ENCODE results near the gene TREH. TPM values are rescaled to one million over a fixed set of nuclear protein-coding genes. Genes with fewer than 3 reads are reported as not detected.
A peak's percentile ranks its signal among the peaks of the same experiment; 100 is the strongest.

TREH gene
- total RNA-seq, 3 donors from 2014 or later = not detected

DNA sequence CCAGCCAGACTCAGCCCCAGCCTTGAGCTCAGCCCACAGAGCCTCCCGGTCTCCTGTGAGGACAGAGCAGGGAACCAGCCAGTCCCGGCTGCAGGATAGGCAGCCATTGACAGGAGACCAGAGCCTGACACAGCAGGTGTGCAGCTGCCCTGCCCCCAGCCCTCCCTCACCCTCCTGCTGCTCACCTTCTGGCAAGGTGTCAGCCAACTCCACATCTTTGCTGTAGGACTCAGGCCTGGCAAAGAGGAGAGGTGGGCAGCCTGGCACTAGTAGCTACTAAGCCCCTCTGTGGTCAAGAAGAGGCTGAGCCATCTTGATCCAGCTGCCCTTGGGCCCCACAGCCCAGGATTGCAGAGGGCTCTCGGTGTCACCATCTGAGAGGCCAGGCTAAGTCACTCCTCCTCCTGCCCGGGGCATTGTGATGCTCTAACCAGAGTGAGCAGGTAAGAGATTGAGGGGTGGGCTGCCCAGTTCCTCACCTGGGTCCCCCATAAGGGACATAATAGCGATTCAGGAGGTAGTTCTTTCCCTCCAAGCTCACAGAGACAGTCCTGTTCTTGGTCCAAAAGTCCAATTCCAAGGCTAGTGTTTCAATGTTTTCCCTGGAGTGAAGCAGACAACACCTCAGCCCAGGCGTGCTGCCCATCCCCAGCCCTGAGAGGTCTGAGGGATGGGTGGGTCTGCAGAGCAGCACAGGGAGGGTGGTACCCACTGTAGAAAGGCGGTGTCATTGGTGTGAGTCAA lies 18.6 kb downstream of the TREH start:
- intact Hi-C loops (cut with DNase I; ENCODE audit: low total_unique reads) = loop anchor here (1.0 kb wide), 1 partner anchor 48 kb away; no protein-coding TSS in a partner anchor
- no peaks in the 10 kb centered on the region for H3K36me3 ChIP-seq
- no peak overlapping the region for H3K4me3 ChIP-seq
- no peak overlapping the region for H3K27ac ChIP-seq
- TF ChIP-seq POLR2A (IDR thresholded peaks at IDR 0.05) = no peak
- H3K4me1 ChIP-seq = peaks cover 4 to 7% of the 10 kb centered on the region in 2 donors
- DNase-seq (ENCODE audit: low spot score in 2 of 2) = no peak
- H3K27me3 ChIP-seq = no peaks in the 10 kb centered on the region
- H3K9me3 ChIP-seq = no peaks in the 10 kb centered on the region

DNA sequence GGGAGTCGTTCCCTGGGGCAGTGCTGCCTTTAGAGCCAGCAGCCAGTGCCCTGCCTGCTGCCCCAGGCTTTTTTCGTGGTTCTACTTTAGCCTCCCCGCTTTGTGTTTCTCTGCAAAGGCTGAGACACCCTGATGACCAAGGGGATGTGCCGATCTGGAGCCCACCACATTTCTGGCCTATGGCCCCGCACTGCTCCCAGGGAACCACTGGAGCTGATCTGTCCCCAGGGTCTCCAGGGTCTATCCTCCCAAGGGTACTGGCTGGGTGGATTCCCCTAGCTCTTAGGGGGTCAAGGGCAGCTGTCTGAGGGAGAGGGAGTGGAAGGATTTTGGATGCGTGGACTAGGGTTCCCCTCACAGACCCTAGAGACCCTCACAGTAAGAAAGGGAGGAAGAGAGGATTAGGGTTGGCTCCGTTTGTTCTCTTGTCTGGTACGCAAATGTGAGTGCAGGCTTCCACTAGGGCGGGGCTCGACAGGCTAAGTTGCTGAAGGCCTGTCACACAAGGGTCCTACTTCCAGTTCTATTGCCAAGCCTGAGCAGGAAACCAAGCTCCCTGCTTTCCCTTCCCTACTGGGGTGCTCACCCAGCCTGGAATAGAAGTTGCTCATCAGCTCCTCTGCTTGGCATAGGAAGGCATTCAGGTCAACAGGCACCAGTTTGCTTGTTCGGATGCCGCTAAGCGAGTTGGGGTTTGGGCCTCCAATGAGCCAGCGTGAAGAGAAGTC lies 19.3 kb downstream of the TREH start:
- intact Hi-C loops (cut with DNase I; ENCODE audit: low total_unique reads) = no loop called here
- H3K4me1 ChIP-seq = peaks cover 4 to 7% of the 10 kb centered on the region in 2 donors
- no peak overlapping the region for H3K27ac ChIP-seq
- TF ChIP-seq POLR2A (IDR thresholded peaks at IDR 0.05) (no peak), POLR2AphosphoS5 (IDR thresholded peaks at IDR 0.05) (no peak)
- TF ChIP-seq, protein P1, sequence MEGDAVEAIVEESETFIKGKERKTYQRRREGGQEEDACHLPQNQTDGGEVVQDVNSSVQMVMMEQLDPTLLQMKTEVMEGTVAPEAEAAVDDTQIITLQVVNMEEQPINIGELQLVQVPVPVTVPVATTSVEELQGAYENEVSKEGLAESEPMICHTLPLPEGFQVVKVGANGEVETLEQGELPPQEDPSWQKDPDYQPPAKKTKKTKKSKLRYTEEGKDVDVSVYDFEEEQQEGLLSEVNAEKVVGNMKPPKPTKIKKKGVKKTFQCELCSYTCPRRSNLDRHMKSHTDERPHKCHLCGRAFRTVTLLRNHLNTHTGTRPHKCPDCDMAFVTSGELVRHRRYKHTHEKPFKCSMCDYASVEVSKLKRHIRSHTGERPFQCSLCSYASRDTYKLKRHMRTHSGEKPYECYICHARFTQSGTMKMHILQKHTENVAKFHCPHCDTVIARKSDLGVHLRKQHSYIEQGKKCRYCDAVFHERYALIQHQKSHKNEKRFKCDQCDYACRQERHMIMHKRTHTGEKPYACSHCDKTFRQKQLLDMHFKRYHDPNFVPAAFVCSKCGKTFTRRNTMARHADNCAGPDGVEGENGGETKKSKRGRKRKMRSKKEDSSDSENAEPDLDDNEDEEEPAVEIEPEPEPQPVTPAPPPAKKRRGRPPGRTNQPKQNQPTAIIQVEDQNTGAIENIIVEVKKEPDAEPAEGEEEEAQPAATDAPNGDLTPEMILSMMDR (IDR thresholded peaks at IDR 0.05) = no peak
- DNase-seq (ENCODE audit: low spot score in 2 of 2) = no peak
- no peaks in the 10 kb centered on the region for H3K27me3 ChIP-seq
- no peaks in the 10 kb centered on the region for H3K36me3 ChIP-seq
- peak overlapping the region in 1 of 3 donors; percentile 37 for H3K4me3 ChIP-seq
- H3K9me3 ChIP-seq = no peaks in the 10 kb centered on the region

DNA sequence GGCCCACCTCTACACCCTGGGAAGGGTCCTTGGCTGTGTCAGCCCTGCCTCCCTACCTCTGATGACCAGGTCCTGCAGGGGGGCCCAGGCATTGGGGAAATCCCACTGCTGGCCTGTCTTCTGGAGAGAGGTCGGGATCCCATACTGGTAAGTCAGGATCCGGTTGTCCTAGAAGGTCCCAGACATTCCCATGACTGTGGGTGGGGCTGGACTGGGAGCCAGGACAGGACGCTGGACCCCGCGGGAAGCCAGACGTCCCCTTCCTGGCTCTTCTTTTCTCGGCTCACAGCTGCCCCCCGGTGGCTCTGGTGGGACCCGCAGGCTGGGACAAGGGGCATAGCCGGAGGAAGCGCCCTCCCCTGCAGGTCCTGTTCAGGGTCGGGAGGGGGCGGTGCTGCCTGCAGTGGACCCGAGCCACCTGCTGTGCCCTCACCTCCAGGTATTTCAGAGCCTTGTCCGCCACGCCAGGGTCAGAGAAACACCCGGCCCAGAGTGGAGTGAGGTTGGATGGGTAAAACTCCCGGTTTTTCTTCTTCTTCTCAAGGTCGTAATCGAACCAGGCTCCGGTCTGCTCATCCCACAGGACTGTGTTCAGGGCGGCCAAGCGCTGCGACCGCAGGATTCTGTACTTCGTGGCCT lies 20.0 kb downstream of the TREH start:
- no peaks in the 10 kb centered on the region for H3K27me3 ChIP-seq
- intact Hi-C loops (cut with DNase I; ENCODE audit: low total_unique reads) = no loop called here
- TF ChIP-seq, protein P1 (IDR thresholded peaks at IDR 0.05) = peak; percentile 85 to 96 (median 91)
- TF ChIP-seq POLR2A (IDR thresholded peaks at IDR 0.05) (no peak), POLR2AphosphoS5 (IDR thresholded peaks at IDR 0.05) (peak in 2 of 3 donors; percentile 27 to 48)
- H3K4me1 ChIP-seq = peaks cover 4 to 7% of the 10 kb centered on the region in 2 donors
- peak overlapping the region in 1 of 3 donors; percentile 37 for H3K4me3 ChIP-seq
- H3K9me3 ChIP-seq = no peaks in the 10 kb centered on the region
- DNase-seq (ENCODE audit: low spot score in 2 of 2) = peak; percentile 84 to 91
- peak overlapping the region; percentile 11 to 79 for H3K27ac ChIP-seq
- H3K36me3 ChIP-seq = no peaks in the 10 kb centered on the region

DNA sequence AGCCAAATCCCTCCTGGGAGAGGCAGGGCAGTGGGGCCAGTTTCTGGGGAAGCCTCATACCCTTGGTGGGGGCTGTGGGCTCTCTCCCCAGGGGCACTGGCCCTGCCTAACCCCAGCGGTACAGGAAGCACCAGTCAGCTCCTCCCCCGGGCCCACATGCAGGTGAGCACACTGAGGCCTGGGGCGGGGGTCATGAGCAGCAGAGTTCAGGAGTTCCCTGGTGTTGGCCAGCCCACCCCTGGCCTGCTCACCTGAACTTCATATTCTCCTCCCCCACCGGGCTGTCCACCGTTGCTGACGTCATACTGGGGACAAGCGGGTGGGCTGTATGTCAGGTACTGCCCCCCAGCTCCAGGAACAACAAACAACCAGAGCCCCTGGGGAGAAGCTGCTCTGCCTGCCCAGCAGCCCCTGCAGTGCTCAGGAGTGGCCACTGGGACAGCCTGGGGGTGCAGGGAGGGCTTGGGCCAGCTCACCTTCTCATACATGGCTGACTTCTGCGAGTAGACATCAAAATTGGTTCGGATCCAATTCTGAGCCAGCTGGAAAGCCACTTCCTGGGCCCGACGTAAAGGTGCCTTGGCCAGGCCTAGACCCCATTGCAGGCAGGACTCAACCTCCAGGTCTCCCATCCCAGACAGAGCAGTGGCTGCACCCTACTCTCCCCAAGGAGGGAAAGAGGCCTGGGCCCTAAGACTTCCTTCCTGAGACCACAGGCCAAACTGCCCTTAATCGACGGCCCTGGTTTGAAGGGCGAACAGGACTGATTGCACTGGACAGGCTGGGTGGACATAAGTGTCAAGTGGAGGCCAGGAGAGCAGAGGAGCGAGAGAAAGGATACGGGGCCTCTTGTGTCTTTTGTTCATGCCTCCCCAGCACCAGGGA lies 20.8 kb downstream of the TREH start:
- TF ChIP-seq POLR2A (IDR thresholded peaks at IDR 0.05) (no peak), POLR2AphosphoS5 (IDR thresholded peaks at IDR 0.05) (no peak)
- TF ChIP-seq, protein P1 (IDR thresholded peaks at IDR 0.05) = no peak
- Histone ChIP-seq H3K36me3 (no peaks in the 10 kb centered on the region), H3K4me1 (peaks cover 4 to 7% of the 10 kb centered on the region in 2 donors), H3K27ac (peak overlapping the region; percentile 11 to 79), H3K27me3 (no peaks in the 10 kb centered on the region), H3K4me3 (no peak overlapping the region), H3K9me3 (no peaks in the 10 kb centered on the region)
- intact Hi-C loops (cut with DNase I; ENCODE audit: low total_unique reads) = no loop called here
- no peak for DNase-seq (ENCODE audit: low spot score in 2 of 2)
